ENCODE data around the gene APEX1.
A peak's percentile ranks its signal among the peaks of the same experiment; 100 is the strongest.

The APEX1 gene

DNA sequence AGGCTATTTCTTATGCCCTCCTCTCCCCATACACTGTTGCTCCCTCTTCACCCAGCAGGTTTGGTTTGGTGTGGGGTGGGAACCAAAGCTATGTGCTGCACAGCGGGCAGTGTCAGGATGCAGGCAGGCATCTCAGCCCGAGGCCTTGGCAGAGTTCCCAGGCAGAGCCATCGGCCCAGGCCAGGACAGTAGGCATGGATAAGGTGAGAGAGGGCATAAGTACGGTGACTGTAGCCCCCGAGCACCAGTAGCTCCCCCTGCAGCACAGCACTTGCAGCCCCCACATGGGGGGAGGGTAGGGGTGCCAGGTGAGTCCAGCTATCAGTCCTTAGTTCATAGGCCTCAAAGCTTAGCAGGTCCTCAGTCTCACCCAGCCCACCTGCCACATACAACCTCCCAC, 26.2 kb upstream of the APEX1 start:
- no peaks in the 10 kb centered on the region for H3K27me3 ChIP-seq
- peaks cover 0 to 3% (median 0%) of the 10 kb centered on the region in 4 donors for H3K4me1 ChIP-seq
- no peaks in the 10 kb centered on the region for H3K9me3 ChIP-seq
- intact Hi-C loops (cut with DNase I; ENCODE audit: low total_unique reads) = no loop called here
- H3K36me3 ChIP-seq = no peaks in the 10 kb centered on the region
- no peak overlapping the region for H3K27ac ChIP-seq
- DNase-seq = no peak
- TF ChIP-seq, protein P1, sequence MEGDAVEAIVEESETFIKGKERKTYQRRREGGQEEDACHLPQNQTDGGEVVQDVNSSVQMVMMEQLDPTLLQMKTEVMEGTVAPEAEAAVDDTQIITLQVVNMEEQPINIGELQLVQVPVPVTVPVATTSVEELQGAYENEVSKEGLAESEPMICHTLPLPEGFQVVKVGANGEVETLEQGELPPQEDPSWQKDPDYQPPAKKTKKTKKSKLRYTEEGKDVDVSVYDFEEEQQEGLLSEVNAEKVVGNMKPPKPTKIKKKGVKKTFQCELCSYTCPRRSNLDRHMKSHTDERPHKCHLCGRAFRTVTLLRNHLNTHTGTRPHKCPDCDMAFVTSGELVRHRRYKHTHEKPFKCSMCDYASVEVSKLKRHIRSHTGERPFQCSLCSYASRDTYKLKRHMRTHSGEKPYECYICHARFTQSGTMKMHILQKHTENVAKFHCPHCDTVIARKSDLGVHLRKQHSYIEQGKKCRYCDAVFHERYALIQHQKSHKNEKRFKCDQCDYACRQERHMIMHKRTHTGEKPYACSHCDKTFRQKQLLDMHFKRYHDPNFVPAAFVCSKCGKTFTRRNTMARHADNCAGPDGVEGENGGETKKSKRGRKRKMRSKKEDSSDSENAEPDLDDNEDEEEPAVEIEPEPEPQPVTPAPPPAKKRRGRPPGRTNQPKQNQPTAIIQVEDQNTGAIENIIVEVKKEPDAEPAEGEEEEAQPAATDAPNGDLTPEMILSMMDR (IDR thresholded peaks at IDR 0.05) = no peak
- no peak overlapping the region for H3K4me3 ChIP-seq

DNA sequence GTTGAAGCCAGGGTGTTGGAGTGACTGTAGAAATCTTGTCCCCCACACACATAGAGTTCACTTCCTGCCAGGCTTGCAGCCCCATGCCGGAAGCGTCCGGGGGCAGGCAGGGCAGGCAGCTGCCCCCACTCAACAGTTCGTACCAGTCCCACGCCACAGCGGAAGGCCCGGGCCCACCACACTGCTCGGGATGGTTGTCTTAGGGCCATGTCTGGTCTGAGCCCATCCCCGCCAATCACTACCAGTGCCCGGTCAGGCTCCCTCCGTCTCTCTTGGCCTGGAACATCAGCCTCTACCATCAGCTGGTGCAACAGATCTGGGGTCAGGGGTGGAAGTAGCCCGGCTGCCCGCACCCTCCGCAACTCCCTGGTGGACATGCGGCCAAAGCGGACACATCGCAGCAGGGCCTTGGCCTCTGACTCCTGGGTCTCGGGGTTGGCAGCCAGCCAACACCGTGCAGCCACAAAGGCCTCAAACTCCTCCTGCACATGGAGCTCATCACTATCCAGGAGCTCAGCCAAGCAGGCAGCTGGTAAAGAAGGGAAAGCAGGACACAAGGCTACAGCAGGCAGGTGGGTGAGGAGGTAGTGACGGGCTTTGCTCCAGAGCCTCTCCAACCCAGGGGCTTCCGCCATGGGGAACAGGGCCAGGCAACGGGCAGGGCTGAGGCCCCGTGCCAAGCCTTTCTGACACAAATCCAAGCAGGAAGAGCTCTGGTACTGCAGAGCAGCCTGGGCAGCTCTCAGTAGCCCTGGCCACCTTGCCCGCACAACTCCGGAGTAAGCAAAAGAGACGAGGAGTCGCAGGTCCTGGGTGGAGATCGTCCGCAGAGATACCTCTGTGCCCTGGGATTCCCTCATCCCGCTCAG, 25.0 kb upstream of the APEX1 start:
- intact Hi-C loops (cut with DNase I; ENCODE audit: low total_unique reads) = no loop called here
- Histone ChIP-seq H3K4me3 (no peak overlapping the region), H3K4me1 (peaks cover 0 to 10% (median 6%) of the 10 kb centered on the region in 4 donors), H3K27ac (no peak overlapping the region), H3K36me3 (no peaks in the 10 kb centered on the region), H3K27me3 (no peaks in the 10 kb centered on the region), H3K9me3 (no peaks in the 10 kb centered on the region)
- TF ChIP-seq, protein P1 (IDR thresholded peaks at IDR 0.05) = no peak
- DNase-seq = no peak

DNA sequence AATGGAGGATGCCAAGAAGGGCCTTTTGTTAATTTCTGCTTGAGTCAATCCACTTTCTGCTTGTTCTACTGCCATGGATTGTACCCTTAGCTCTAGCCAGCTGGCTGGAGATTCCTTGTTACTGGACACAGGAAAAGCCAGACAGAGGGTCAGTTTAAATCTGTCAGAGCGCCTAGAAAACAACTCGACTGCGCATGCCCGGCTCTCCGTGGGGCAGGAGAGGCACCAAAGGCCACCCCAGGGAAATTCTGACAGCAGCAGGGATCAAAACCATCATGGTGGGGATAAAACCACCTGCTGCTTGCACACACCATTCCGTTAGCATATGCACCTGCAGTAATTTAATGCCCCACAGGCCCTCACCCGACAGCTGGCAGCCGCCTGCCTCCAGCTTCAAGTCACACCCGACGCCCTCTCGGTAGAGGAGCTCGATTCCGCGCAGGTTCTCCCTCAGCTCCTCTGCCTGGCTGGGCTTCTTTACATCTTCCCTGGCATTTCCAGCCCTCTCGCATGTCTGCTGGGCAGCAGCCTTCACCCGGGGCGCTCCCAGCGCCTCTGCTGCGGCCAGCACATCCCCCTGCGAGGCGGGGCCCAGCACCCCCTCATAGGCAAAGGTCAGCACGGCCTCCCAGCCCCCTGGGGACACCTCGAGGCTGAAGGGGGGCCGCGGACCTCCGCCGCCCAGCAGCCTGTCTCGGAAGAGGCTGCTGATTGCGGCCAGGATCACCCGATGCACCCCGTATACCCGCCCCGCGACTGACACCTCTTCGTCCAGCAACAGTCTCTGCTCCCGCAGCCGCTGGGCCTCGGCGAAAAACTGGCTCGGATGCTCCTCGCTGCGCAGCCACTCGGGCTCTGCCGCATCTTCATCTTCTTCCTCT, 20.1 kb upstream of the APEX1 start:
- no peaks in the 10 kb centered on the region for H3K9me3 ChIP-seq
- no peaks in the 10 kb centered on the region for H3K36me3 ChIP-seq
- peak; percentile 87 to 89 for DNase-seq

DNA sequence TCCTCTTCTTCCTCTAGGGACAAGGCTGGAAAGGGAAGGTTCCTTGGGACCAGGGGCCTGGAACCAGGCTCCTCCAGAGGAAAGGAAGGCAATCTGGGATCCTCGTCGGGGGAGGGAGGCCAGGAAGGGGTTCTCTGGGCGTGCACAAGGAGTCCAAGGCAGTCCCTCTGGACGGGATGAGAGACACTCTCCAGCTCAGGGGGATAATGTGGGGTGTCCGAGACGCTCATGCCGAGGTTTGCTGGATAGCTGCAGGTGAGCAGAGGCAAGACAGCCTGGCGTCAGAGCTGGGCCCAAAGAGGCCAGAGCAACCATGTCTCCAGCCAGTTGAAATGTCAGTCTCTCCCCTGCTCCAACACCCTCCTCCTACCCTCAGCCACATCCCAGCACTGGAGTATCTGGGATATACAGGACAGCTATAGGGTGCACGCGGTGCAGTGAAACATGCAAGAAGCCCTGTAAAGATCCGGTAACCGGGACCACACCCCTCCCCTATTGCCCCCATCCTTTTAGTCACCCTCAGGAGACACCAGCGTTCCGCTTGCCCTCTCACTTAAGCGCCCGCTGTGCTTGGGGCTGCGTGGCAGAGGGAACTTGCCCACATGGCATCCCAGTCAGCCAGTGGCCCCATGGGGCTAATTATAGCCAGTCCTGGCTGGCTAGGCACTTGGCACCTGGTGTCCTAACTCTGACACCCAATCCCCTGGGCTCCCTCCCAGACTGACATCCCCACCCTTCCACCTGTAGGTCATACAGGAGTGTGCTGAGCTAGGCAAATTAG, 19.3 kb upstream of the APEX1 start, which contains the start of gene KLHL33:
KLHL33 (minus strand) TSS at position 585 of the 781 bp plus-strand sequence; CDS start at position 230, 355 bp downstream.
- intact Hi-C loops (cut with DNase I; ENCODE audit: low total_unique reads) = no loop called here
- Histone ChIP-seq H3K36me3 (no peaks in the 10 kb centered on the region), H3K4me3 (peak within 1 kb of the TSS; percentile 31 to 43), H3K4me1 (peaks cover 0 to 14% (median 10%) of the 10 kb centered on the region in 4 donors), H3K27me3 (no peaks in the 10 kb centered on the region), H3K9me3 (no peaks in the 10 kb centered on the region), H3K27ac (peak within 1 kb of the TSS; percentile 60 to 63)
- DNase-seq = no peak
- TF ChIP-seq, protein P1 (IDR thresholded peaks at IDR 0.05) = no peak

More for the DNA sequence above, 20.1 kb upstream of the APEX1 start:
- Histone ChIP-seq H3K27me3 (no peaks in the 10 kb centered on the region), H3K27ac (peak overlapping the region; percentile 60 to 63), H3K4me1 (peaks cover 0 to 14% (median 11%) of the 10 kb centered on the region in 4 donors), H3K4me3 (peak overlapping the region; percentile 31 to 43)
- TF ChIP-seq, protein P1 (IDR thresholded peaks at IDR 0.05) = no peak
- intact Hi-C loops (cut with DNase I; ENCODE audit: low total_unique reads) = no loop called here

DNA sequence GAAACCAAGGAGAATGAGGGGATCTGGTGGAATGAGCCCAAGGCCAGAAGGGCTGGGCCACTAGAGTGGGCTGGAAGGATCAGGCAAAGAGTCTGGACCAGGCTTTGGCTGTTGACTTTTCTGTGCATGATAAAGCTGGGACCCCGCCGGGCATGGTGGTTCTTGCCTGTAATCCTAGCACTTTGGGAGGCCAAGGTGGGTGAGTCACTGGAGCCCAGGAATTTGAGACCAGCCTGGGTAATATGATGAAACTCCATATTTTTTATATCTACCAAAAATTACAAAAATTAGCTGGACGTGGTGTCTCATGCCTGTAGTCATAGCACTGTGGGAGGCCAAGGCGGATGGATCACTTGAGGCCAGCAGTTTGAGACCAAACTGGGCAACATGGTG, 18.7 kb upstream of the APEX1 start:
- DNase-seq = peak in 1 of 2 donors; percentile 33
- no peaks in the 10 kb centered on the region for H3K9me3 ChIP-seq
- H3K4me3 ChIP-seq = no peak overlapping the region
- intact Hi-C loops (cut with DNase I; ENCODE audit: low total_unique reads) = no loop called here
- H3K36me3 ChIP-seq = no peaks in the 10 kb centered on the region
- peaks cover 0 to 14% (median 10%) of the 10 kb centered on the region in 4 donors for H3K4me1 ChIP-seq
- TF ChIP-seq, protein P1 (IDR thresholded peaks at IDR 0.05) = no peak
- no peaks in the 10 kb centered on the region for H3K27me3 ChIP-seq
- no peak overlapping the region for H3K27ac ChIP-seq
